ENCODE results near the gene DEPDC1B. TPM values are rescaled to one million over a fixed set of nuclear protein-coding genes. Genes with fewer than 3 reads are reported as not detected.
"Not testable (repeated sequence)": the region's sequence is repeated elsewhere in the genome, so short reads cannot be mapped to it uniquely, and the experiment has no call there.

DEPDC1B gene
- total RNA-seq, 1 experiment from 2014 or later = 35.0 TPM

- no peak for DNase-seq (ENCODE audit: low spot score)
Observed at GRCh38 chr5:60648175-60648574, 51.8 kb downstream of the DEPDC1B start.

- DNase-seq (ENCODE audit: low spot score) = no peak
Observed at GRCh38 chr5:60640901-60641300, 59.1 kb downstream of the DEPDC1B start.

GRCh38 chr5:60639544-60639943 lies 60.4 kb downstream of the DEPDC1B start:
- DNase-seq (ENCODE audit: low spot score) = no peak

GRCh38 chr5:60638300-60638699 lies 61.7 kb downstream of the DEPDC1B start:
- no peak for DNase-seq (ENCODE audit: low spot score)

- DNase-seq (ENCODE audit: low spot score) = no peak
Observed at GRCh38 chr5:60636644-60637043, 63.3 kb downstream of the DEPDC1B start.

GRCh38 chr5:60636001-60636400 lies 64.0 kb downstream of the DEPDC1B start:
- no peak for DNase-seq (ENCODE audit: low spot score)

- DNase-seq (ENCODE audit: low spot score) = no peak
Observed at GRCh38 chr5:60634051-60634450, 65.9 kb downstream of the DEPDC1B start.

GRCh38 chr5:60633341-60633740 lies 66.6 kb downstream of the DEPDC1B start:
- DNase-seq (ENCODE audit: low spot score) = no peak

GRCh38 chr5:60632153-60632552 lies 67.8 kb downstream of the DEPDC1B start:
- DNase-seq (ENCODE audit: low spot score) = no peak

GRCh38 chr5:60630836-60631235 lies 69.1 kb downstream of the DEPDC1B start:
- no peak for DNase-seq (ENCODE audit: low spot score)

GRCh38 chr5:60630179-60630578 lies 69.8 kb downstream of the DEPDC1B start:
- DNase-seq (ENCODE audit: low spot score) = no peak

- not testable (repeated sequence) for DNase-seq (ENCODE audit: low spot score)
Observed at GRCh38 chr5:60624875-60625274, 75.1 kb downstream of the DEPDC1B start.

- not testable (repeated sequence) for DNase-seq (ENCODE audit: low spot score)
Observed at GRCh38 chr5:60620752-60621151, 79.2 kb downstream of the DEPDC1B start.

- DNase-seq (ENCODE audit: low spot score) = no peak
Observed at GRCh38 chr5:60613826-60614225, 86.1 kb downstream of the DEPDC1B start.

- DNase-seq (ENCODE audit: low spot score) = no peak
Observed at GRCh38 chr5:60611099-60611740, 88.7 kb downstream of the DEPDC1B start.

- no peak for DNase-seq (ENCODE audit: low spot score)
Observed at GRCh38 chr5:60604771-60605170, 95.2 kb downstream of the DEPDC1B start.

- no peak for DNase-seq (ENCODE audit: low spot score)
Observed at GRCh38 chr5:60598424-60598823, 101.5 kb downstream of the DEPDC1B start.

- DNase-seq (ENCODE audit: low spot score) = no peak
Observed at GRCh38 chr5:60597572-60598320, 102.2 kb downstream of the DEPDC1B start.

- no peak for DNase-seq (ENCODE audit: low spot score)
Observed at GRCh38 chr5:60594715-60595477, 105.1 kb downstream of the DEPDC1B start.

GRCh38 chr5:60590172-60590571 lies 109.8 kb downstream of the DEPDC1B start:
- DNase-seq (ENCODE audit: low spot score) = no peak

- not testable (repeated sequence) for DNase-seq (ENCODE audit: low spot score)
Observed at GRCh38 chr5:60587312-60587711, 112.7 kb downstream of the DEPDC1B start.

- peak; percentile 12 for DNase-seq (ENCODE audit: low spot score)
Observed at GRCh38 chr5:60586307-60586901, 113.6 kb downstream of the DEPDC1B start.

Measured in A172 (cell line).